DND-41 (cell line): Measurements from ENCODE around the gene CYTIP.

Source experiments
- CTCF ChIP-seq: IDR thresholded peaks from 2 replicates; pipeline ENCODE4 v1.5.1; 2012; ENCODE audit warnings: borderline replicate concordance, low read length, moderate library complexity, mild to moderate bottlenecking; ENCODE audit not compliant: poor library complexity, severe bottlenecking; ENCODE audit errors: extremely low read depth
- EZH2 ChIP-seq: IDR thresholded peaks from 3 replicates; pipeline ENCODE4 v1.6.1; 2012; ENCODE audit warnings: borderline replicate concordance, low read depth, mild to moderate bottlenecking, moderate library complexity, low read length, inconsistent platforms; ENCODE audit not compliant: severe bottlenecking

GRCh38 chr2:157447741-157448140, 3.9 kb upstream of the CYTIP start:
- TF ChIP-seq CTCF (no peak), EZH2 (no peak)
